Measurements from ENCODE around the gene FNBP1.
"Not testable (repeated sequence)": the region's sequence is repeated elsewhere in the genome, so short reads cannot be mapped to it uniquely, and the experiment has no call there.

The FNBP1 gene

DNA sequence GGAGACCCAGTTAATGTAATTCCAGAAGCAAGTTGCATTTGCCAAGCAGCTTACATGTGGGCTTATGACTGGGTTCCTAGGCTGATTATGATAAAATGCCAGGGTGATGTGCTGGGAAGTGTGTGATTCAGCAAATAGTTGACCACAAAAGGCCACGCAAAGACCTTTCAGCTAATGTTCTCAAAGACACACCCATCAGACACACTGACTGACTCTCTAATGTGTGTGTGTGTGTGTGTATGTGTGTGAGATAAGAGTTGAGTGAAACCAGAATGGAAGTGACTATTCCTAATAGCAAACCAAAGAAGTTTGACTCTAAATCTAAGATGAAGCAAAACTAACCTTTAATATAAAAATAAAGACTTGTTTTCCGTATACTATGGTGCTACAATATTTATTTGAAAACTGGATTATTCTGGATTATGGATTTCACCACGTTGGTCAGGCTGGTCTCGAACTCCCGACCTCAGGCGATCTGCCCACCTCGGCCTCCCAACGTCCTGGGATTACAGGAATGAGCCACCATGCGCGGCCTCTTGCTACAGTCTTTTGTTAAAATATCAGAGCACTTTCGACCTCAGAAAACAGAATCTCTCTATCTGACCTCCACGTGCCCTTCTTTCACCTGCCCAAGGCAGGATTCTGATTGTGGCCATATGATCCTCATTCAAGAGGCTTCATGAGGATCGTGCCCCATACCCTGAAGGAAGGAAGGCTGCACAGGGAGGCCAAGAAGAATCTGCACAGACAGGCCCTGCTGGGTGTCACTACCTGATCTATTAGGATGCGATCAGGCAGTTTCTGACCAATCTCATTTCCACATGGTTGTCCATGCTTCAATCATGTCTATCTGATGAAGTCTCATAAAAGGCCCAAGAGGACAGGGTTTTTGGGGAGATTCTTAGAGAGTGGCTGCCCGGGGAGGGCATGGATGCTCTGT is 132.1 kb downstream of the FNBP1 start:
- DNase-seq: no peak

DNA sequence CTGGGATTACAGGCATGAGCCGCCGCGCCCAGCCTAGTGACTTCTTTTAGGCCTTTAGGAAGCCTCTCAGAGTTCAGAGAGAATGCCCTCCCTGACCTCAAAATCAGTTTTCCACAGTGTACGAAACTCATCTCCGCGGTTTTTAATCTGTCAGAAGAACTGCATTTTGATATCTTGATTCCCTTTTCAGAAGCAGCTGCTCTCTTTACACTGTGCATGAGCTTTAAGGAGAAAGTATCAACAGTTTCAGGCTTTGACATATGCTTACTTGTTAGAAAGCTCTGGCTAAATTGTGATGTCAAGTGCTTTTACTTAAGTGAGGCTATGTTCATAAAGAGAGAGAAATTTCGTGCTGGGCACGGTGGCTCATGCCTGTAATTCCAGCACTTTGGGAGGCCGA is 133.1 kb downstream of the FNBP1 start:
- no peak for DNase-seq

DNA sequence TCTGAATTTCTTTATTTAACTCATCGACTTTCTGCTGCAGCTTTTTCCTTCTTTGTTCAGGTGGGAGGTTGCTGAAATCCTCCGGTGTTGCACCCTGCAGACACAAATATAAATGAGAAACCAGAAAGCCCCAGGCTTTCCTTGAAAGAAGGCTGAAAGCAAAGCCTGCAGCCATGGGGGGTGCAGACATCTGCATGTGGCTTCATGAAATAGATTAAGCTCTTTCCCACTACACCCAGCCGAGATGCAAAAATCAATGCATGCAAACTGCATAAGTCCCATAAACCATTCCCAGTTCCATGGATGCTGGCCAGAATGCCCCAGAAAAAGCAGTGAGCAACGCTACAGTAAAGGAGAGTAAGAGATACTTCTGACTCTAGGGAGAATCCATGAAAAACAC is 134.1 kb downstream of the FNBP1 start:
- no peak for DNase-seq

DNA sequence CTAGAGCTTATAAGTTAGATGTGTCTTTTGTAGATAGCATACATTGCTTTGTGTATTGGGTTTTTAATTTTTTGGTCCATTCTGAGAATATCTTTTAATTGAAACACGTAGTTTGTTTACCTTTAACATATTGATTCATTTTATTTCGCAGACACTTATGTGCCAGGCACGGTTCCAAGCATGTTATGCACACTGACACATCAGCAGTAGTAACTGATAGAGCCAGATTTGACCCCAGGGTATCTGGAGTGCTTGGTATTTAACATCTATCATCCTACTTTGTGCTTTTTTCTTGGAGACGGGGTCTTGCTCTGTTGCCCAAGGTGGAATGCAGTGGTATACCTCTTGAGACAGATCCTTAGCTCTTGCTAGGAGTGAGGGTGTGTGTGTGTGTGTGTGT is 135.8 kb downstream of the FNBP1 start:
- no peak for DNase-seq

DNA sequence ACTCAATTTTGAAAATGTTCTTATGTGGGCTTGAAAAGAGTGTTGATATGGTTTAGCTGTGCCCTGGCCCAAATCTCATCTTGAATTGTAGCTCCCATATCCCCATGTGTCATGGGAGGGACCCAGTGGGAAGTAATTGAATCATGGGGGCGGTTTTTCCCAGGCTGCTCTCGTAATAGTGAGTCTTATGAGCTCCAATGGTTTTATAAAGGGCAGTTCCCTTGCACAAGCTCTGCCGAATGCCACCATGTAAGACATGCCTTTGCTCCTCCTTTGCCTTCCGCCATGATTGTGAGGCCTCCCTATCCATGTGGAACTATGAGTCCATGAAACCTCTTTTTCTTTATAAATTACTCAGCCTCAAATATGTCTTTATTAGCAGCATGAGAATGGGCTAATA is 136.7 kb downstream of the FNBP1 start:
- no peak for DNase-seq

DNA sequence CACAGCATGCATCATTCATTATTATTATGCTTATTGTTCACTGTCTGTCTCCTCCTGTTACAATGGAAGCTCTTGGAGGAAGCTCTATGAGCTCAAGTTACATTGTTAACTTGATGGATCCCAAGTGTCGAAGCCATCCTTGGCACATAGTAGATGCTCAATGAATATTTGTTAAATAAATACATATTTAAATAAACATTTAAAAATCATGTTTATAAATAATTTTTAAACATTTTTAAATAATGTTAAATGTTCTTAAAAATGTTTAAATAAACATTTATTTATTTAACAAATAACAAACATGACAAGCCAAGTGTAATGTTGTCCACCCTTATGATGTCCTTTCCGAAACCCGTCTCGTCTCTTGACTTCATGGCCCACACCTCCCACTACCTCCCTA is 138.3 kb downstream of the FNBP1 start:
- DNase-seq: no peak

DNA sequence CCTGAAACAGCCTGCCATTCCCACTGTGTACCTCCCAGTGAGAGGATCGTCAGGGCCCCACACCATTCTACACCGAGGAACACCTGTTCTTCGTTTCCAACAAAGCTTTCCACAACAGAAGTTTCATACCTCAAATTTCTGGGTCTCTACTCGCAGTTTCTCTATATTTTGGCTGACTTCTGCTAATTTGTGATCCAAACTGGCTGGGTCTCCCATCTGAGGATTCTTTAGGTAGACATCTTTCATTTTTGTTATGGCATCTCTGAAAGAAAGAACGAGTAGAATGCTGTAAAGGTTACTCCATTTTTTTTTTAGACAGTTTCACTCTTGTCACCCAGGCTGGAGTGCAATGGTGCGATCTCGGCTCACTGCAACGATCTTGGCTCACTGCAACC is 140.3 kb downstream of the FNBP1 start:
- DNase-seq: no peak

DNA sequence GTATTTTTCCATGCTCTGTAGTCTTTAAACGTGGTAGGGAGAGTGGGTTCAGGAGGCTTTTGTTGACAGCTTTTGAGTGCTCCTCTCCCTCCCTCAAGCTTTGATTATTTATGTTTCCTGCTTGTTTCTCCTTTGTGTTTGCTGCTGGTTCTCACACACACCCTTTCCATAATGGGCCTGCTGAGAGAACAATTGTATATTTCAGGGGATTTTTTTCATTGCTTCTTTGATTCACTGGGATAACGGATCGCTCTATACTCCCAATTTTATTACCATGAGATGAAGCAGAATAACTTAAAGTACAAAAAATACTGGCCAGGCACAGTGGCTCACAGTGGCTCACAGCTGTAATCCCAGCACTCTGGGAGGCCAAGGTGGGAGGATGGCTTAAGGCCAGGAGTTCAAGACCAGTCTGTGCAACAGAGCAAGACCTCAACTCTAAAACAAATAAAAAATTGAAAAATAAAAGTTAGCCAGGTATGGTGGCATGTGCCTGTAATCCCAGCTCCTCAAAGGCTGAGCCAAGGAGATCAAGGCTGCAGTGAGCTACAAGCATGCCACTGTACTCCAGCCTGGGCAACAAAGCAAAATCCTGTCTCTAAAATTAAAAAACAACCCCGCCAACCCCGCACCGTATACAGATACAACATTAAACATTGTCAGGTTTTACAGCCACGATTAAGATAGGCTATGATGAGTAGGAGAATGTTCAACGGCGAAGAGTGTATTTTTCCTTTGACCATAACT is 140.8 kb downstream of the FNBP1 start:
- DNase-seq: no peak

DNA sequence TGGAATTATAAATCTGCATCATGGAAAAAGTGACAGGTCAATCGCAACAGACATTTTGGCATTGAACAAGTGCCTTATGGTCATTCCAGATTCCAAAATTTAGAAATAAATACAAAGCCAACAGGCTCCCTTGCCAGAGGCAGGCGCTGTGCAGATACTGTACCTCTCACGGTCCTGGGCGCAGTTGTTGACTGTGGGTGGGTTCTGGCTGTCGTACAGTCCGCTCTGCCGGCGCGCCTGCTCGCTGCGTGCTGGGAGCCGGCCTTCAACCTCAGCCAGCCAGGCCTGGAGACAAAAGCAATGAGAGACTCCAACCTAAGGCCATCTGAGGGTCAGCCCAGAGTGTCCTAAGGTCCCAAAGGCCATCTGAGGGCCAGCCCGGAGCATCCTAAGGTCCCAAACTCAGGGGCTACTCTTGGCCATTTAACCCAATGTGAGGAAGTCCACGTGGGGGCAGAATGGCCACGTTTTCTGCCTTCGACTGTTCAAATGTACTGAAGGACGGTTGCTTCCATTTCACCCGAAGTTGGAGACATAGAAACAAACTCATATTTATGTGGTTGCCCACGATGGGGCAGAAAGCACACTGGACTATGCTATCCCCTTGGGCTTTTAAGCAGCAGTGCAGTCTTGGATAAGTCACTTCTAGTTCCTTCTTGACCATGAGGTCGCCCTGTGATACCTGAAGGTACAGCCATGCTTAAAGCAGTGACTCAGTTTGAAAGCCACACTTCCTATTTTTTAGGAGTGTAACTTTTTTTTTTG is 142.5 kb downstream of the FNBP1 start:
- DNase-seq: no peak

DNA sequence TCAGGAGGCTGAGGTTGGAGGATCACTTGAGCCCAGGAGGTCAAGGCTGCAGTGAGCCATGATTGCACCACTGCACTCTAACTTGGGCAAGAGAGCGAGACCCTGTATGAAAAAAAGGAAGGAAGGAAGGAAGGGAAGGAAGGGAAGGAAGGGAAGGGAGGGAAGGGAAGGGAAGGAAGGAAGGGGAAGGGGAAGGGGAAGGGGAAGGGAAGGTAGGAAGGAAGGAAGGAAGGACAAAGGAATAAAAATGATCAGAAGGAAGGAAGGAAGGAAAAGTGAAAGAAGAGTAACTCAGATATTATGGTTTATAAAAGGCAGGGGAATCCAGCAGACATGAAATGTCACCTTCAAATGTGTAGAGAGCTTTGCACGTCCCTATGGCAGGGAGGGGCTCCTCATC is 143.4 kb downstream of the FNBP1 start:
- DNase-seq: no peak

DNA sequence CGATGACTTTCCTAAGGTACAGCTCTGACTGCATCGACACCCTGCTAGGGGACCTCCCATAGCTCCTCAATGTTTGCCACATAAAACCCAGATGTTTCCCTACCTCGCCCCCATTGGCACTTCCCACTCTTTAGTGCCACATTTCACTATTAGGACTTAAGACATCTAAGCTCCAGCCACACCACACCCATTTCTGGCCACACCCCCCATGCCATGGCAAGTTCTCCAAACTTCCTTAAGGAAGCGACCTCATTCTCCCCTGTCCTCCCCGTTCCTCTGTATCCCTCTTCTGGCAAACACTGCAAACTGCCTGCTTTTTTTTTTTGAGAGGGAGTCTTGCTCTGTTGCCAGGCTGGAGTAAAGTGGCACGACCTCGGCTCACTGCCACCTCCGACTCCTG is 144.8 kb downstream of the FNBP1 start:
- no peak for DNase-seq

DNA sequence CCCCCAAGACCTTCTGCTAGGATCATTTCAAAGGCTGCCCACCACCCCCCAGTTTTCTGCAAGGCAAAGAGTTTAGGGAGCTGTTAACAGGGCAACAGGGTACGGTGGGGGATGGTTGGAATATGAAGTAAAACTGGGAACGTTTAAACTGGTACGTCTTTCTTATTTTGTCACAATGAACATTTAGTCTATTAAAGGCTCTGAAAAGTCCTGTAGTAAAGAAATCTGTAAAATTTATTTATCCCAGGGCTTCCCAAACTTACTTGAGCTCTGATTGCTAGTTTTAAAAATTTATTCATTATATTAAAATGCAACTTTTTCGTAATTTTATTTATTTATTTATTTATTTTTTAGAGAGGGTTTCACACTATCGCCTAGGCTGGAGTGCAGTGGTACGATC is 145.7 kb downstream of the FNBP1 start:
- no peak for DNase-seq

DNA sequence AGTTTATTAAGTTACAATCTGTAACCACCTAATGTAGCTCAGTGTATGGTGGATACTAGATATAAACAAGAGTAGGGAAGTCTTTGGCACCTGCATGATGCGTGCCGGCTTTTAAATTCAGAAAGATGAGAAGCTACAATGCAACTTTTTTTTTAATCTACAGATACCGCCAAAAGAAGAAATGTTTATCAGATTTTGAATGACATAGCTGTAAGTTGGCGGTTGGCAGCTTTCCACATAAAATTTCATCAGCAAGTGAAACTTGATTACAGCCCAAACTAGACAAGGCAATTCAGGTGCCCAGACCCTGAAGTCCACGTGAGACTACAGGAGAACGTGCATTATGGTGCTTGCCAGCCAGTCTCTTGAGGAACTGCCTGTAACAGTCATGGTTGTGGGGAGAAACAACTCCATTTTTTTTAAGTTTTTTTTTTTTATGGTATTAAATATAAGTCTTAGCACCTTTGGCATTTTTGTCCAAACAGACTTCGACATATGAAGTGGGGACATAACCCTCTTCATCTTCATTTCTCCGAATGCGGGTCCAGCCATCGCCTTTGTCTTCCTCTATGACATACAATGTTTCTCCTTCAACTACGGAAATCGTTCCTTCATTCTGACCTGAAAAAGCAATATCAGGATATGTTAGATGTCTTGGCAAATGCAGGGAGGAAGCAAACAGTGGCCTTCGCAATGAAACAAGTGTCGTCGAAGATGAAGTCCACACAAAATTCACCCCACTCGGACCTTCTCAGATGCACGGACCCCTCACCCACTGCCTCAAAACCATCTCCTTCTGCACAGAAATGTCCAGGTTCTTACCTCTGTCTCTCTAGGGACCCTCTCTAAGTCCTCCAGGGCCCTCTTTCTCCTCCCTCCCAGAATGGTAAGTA is 147.4 kb downstream of the FNBP1 start:
- no peak for DNase-seq

DNA sequence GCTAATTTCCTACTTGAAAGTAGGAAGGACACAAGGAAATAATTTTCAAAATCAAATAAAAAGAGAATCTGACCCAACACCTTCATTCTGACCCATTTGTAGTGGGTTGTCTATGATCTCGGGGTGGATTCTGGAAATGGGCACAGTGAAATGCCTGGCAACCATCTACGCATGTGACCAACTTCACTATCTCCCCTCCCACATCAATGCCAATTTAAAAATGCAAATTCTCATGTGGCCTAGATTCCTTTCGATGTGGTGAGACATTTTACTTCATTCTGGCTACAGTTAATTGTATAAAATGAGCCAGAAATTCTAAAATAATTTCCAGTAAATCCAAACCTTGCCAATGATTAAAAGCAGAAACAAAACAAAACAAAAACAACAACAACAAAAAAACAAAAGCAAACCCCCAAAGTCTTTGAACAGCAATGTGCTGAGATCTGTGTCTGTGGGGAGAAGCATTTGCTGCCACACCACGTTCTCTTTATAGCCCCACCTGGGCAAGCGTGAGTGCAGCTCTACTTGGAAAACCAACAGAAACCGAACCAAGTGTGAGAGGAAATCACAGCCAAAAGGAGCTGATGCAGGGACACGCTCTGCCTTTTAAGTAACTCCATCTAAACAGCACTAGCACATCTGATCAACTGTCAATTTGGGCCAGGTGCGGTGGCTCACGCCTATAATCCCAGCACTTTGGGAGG is 148.7 kb downstream of the FNBP1 start:
- no peak for DNase-seq

DNA sequence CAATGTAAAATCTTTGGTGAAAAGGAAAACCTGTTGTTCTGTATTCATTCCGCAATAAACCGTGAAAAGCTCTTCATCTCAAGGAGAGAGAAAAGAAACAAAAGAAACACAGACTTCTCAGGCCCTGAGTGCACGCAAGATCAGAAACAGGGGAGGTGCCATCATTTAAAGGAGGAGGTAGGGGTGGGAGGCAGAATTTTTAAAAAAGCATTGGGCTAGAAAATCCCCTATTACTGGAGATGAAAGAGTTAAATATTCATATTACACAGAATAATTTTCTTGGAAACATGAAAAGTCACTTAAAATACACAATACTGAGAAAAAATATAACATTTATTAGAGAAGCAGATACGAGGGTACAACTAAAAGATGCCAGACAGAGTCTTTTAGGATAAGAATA is 151.4 kb downstream of the FNBP1 start:
- DNase-seq: no peak

DNA sequence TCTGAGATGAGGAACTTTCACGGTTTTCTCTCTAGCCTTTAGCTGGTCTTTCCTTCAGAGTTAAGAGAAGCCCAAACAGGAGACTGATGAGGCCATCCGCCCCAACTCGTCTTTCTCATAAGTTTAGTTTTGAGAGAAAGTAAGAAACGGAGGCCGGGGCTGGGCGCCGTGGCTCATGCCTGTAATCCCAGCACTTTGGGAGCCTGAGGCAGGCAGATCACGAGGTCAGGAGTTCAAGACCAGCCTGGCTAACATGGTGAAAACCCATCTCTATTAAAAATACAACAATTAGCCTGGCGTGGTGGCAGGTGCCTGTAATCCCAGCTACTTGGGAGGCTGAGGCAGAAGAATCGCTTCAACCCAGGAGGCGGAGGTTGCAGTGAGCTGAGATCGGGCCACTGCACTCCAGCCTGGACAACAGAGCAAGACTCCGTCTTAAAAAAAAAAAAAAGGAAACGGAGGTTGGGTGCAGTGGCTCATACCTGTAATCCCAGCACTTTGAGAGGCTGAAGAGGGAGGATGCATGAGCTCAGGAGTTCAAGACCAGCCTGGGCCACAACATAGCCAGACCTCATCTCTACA is 152.2 kb downstream of the FNBP1 start:
- not testable (repeated sequence) for DNase-seq

DNA sequence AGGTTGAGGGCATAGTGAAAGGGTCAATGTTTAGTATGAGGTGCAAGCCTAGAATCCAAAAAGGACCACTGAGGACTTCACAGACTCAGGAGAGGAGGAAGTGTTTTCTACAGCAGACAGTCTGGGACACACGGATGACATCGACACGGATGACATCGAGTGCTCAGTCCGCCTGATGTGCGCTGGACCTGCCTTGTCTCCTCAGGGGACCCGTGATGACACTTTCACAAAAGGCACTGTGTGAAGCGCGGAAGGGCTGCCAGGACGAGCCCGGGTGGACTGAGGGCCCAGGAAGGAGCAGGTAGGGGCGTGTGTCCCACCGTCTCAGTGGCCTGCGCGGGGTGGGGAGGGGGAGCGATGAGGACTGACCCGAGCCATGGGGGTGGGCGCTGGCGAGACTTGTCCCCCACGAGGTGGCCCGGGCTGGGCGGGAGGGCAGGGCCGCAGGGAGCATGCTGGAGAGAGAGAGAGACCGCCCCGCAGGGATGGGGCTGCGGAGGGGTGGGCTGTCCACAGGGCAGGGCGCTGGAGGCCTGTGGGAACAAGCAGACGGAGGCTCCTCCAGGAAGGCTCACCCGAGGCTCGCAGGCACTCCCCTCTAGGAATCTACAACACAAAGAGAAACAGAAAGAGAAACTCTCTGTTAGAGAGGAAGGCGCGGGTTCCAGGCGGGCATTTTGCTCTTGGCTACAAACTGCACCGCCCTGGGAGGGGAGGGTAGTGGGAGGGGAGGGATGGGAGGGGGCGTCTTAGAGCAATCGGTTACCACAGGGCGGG is 152.9 kb downstream of the FNBP1 start:
- no peak for DNase-seq

DNA sequence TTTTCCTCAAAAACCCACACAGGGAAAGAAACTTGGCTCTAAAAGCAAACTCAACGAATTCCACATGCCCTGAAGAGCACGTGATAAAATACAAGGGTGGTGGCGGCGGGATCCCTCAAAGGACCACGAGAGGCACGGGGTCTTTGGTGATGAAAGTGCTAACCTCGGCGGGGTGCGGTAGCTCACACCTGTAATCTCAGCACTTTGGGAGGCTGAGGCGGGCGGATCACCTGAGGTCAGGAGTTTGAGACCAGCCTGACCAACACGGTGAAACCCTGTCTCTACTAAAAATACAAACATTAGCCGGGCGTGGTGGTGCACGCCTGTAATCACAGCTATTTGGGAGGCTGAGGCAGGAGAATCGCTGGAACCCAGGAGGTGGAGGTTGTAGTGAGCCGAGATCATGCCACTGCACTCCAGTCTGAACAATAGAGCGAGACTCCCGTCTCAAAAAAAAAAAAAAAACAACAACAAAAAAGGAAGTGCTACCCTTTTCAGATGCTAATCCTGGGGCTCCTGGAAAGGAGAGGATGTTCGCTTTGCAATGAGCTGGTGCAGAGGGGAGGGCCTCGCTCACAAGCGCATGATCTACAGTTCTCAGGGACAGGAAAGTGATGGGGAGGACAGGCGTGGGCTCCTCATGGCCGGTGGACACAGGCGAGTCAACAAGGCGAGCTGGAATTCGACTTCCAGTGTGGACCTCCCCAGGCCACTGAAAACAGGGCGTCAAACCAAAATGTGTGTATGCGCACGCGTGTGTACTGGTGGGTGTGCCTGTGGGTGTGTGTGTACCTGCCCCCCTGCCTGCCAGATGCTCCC is 153.7 kb downstream of the FNBP1 start:
- no peak for DNase-seq

DNA sequence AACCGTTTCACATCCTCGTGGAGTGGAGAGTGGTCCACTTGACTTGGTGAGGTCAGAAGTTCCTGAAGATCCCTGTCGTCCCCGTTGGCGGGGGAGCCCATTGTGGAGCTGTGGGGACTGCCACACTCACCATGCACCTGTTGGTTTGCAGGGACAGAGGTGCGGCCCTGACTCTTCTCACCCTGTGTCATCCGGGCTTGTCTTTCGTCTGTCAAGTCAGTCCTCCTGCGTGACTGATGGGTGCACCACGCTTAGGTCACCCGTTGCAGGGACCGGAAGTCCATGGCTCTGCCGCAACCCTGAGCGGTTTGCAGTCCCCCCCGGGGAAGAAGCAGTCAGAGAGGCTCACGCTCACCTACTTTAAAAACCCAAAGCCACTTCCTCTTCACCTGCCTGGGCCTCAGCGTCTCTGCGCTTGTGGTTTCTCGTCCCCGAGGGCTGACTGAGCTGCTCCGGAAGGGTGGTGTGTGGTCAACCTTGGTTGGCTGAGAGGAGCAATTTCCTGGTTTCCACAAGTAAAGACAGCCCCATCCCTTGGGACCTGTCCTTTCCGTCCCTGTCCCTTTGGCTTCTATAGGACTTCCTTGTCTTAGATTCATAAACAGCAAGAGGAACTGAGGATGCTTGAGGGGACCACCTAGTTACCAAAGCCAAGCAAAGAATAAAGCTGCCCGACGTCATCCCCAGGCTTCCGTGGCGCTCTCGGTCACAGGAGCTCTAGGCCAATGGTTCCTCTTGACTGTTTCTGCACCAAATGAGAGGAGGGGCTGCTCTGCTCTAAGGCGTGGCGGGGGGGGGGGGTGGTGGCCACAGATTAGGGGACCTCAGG is 154.5 kb downstream of the FNBP1 start:
- DNase-seq: no peak

Data from NCI-H1417 treated with DMSO at 0.1 percent for 48 hours (cell line).